Endothelial cell of hepatic sinusoid (primary cell): ENCODE results near the gene SNRK.

Experiments used
- in situ Hi-C: cut with HindIII; loops from 2 replicates; pipeline ENCODE4 v1.10.0; 2017; ENCODE audit warnings: low sequenced_read_pairs

Gene SNRK

GRCh38 chr3:43309372-43310305 is 23.3 kb downstream of the SNRK start:
- in situ Hi-C loops, result no loop called here

- in situ Hi-C loops, result no loop called here
These were observed 30.6 kb downstream of the SNRK start for GRCh38 chr3:43316783-43317460.

- in situ Hi-C loops, result no loop called here
These were observed 31.3 kb downstream of the SNRK start for GRCh38 chr3:43317461-43318316.

- in situ Hi-C loops, result no loop called here
These were observed 33.0 kb downstream of the SNRK start for GRCh38 chr3:43319376-43319775.

- in situ Hi-C loops, result no loop called here
These were observed 33.5 kb downstream of the SNRK start for GRCh38 chr3:43319794-43320193.

GRCh38 chr3:43320288-43320687 is 33.9 kb downstream of the SNRK start:
- in situ Hi-C loops, result no loop called here

GRCh38 chr3:43323541-43323940 is 37.2 kb downstream of the SNRK start:
- in situ Hi-C loops, result no loop called here

- in situ Hi-C loops, result no loop called here
These were observed 40.7 kb downstream of the SNRK start for GRCh38 chr3:43326891-43327581.

GRCh38 chr3:43327582-43327979 is 41.2 kb downstream of the SNRK start:
- in situ Hi-C loops, result no loop called here

GRCh38 chr3:43328653-43329052 is 42.3 kb downstream of the SNRK start:
- in situ Hi-C loops, result no loop called here

GRCh38 chr3:43330981-43331380 is 44.6 kb downstream of the SNRK start:
- in situ Hi-C loops, result no loop called here

GRCh38 chr3:43331381-43331780 is 45.0 kb downstream of the SNRK start:
- in situ Hi-C loops, result no loop called here

- in situ Hi-C loops, result no loop called here
These were observed 48.6 kb downstream of the SNRK start for GRCh38 chr3:43334976-43335375.

GRCh38 chr3:43335799-43336198 is 49.5 kb downstream of the SNRK start:
- in situ Hi-C loops, result no loop called here

- in situ Hi-C loops, result no loop called here
These were observed 52.0 kb downstream of the SNRK start for GRCh38 chr3:43338295-43338694.

GRCh38 chr3:43340403-43340802 is 54.1 kb downstream of the SNRK start:
- in situ Hi-C loops, result no loop called here

GRCh38 chr3:43341788-43342187 is 55.4 kb downstream of the SNRK start:
- in situ Hi-C loops, result no loop called here

GRCh38 chr3:43343185-43343584 is 56.8 kb downstream of the SNRK start:
- in situ Hi-C loops, result no loop called here

GRCh38 chr3:43343815-43344214 is 57.5 kb downstream of the SNRK start:
- in situ Hi-C loops, result no loop called here

GRCh38 chr3:43344520-43344919 is 58.2 kb downstream of the SNRK start:
- in situ Hi-C loops, result no loop called here

- in situ Hi-C loops, result no loop called here
These were observed 58.9 kb downstream of the SNRK start for GRCh38 chr3:43345246-43345645.
